Fibroblast of mammary gland (primary cell): ENCODE results near the gene PROSER3.

ENCODE experiments used
- DNase-seq: peaks from one replicate; pipeline ENCODE4 v3.0.0-alpha.2; 2010; ENCODE audit warnings: low read depth
- H3K4me3 ChIP-seq: 2 replicates; pipeline ENCODE4 v1.5.1; 2011; ENCODE audit warnings: low read depth, mild to moderate bottlenecking, low read length, moderate library complexity; ENCODE audit not compliant: control insufficient read depth
- TF ChIP-seq, protein P1 (sequence below): conservative IDR thresholded peaks from 2 replicates; pipeline ENCODE4 v1.5.1; 2011; ENCODE audit warnings: low read depth, low read length, inconsistent platforms; ENCODE audit not compliant: control insufficient read depth, insufficient read depth

Gene PROSER3

DNA sequence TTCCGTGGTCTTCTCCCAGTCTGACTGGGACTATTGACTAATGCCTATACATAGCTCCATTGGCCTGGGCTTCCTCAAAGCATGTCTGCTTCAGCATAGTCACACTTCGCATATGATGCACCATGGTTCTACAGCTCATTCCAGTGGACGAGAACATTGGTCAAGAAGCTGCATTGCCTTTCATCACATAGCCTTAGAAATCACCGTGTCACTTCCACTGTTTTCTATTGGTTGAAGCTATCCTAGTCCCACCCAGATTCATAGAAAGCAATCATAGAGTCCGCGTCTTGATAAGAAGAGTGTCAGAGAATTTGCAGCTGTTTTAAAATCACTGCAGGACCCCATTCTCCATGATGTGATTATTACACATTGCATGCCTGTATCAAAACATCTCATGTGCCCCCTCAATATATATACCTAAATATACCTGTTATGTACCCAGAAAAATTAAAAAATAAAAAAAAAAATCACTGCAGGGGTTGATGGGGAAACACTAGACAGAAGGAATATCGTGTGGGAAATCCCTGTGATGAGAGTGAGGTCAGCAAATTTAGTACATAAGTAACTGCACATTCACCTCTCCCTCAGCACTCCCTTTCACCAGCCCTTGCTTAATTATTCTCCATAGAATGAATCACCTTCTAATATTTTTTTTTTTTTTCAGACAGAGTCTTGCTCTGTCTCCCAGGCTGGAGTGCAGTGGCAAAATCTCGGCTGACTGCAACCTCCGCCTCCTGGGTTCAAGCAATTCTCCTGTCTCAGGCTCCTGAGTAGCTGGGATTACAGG, 15.2 kb downstream of the PROSER3 start:
- DNase-seq = peak; percentile 76
- TF ChIP-seq, protein P1, sequence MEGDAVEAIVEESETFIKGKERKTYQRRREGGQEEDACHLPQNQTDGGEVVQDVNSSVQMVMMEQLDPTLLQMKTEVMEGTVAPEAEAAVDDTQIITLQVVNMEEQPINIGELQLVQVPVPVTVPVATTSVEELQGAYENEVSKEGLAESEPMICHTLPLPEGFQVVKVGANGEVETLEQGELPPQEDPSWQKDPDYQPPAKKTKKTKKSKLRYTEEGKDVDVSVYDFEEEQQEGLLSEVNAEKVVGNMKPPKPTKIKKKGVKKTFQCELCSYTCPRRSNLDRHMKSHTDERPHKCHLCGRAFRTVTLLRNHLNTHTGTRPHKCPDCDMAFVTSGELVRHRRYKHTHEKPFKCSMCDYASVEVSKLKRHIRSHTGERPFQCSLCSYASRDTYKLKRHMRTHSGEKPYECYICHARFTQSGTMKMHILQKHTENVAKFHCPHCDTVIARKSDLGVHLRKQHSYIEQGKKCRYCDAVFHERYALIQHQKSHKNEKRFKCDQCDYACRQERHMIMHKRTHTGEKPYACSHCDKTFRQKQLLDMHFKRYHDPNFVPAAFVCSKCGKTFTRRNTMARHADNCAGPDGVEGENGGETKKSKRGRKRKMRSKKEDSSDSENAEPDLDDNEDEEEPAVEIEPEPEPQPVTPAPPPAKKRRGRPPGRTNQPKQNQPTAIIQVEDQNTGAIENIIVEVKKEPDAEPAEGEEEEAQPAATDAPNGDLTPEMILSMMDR = no peak
- no peak overlapping the region for H3K4me3 ChIP-seq

- H3K4me3 ChIP-seq = no peak overlapping the region
- TF ChIP-seq, protein P1 = no peak
- DNase-seq = no peak
These were observed 16.5 kb downstream of the PROSER3 start for GRCh38 chr19:35774274-35775045.

GRCh38 chr19:35775046-35775297, 17.0 kb downstream of the PROSER3 start:
- DNase-seq = no peak
- peak overlapping the region; percentile 29 for H3K4me3 ChIP-seq
- TF ChIP-seq, protein P1 = no peak

GRCh38 chr19:35775298-35776101, 17.5 kb downstream of the PROSER3 start, which contains the start of gene ARHGAP33:
ARHGAP33 (plus strand) TSS chr19:35775564; CDS start chr19:35775659, 95 bp downstream.
- DNase-seq = peak; percentile 93
- H3K4me3 ChIP-seq = peak within 1 kb of the TSS; percentile 66
- TF ChIP-seq, protein P1 = no peak

GRCh38 chr19:35776102-35776788, 18.3 kb downstream of the PROSER3 start:
- H3K4me3 ChIP-seq = peak overlapping the region; percentile 66
- no peak for DNase-seq
- TF ChIP-seq, protein P1 = no peak
